ENCODE measurements around the gene KIAA0232.
"Not testable (repeated sequence)": the region's sequence is repeated elsewhere in the genome, so short reads cannot be mapped to it uniquely, and the experiment has no call there.

The KIAA0232 gene

GRCh38 chr4:6826781-6827508 is 44.4 kb downstream of the KIAA0232 start:
- intact Hi-C loops (cut with DNase I) = no loop called here

GRCh38 chr4:6829086-6829485 is 46.6 kb downstream of the KIAA0232 start:
- DNase-seq = no peak
- intact Hi-C loops (cut with DNase I) = no loop called here

More at GRCh38 chr4:6826781-6827508, 44.4 kb downstream of the KIAA0232 start:
- no peak for DNase-seq

- intact Hi-C loops (cut with DNase I) = no loop called here
Observed at GRCh38 chr4:6834867-6835266, 52.3 kb downstream of the KIAA0232 start.

GRCh38 chr4:6835616-6836015 is 53.1 kb downstream of the KIAA0232 start:
- intact Hi-C loops (cut with DNase I); DNase-seq: not testable (repeated sequence)

More at GRCh38 chr4:6834867-6835266, 52.3 kb downstream of the KIAA0232 start:
- DNase-seq = no peak

GRCh38 chr4:6837106-6837505 is 54.6 kb downstream of the KIAA0232 start:
- DNase-seq; intact Hi-C loops (cut with DNase I): not testable (repeated sequence)

- intact Hi-C loops (cut with DNase I) = no loop called here
- DNase-seq = no peak
Observed at GRCh38 chr4:6839579-6839978, 57.1 kb downstream of the KIAA0232 start.

GRCh38 chr4:6840062-6840976 is 57.8 kb downstream of the KIAA0232 start:
- DNase-seq = peak in 32 of 42 donors; percentile 7 to 73 (median 40)
- intact Hi-C loops (cut with DNase I) = no loop called here

- intact Hi-C loops (cut with DNase I) = no loop called here
- no peak for DNase-seq
Observed at GRCh38 chr4:6845027-6845426, 62.5 kb downstream of the KIAA0232 start.

- intact Hi-C loops (cut with DNase I) = no loop called here
- no peak for DNase-seq
Observed at GRCh38 chr4:6845574-6845973, 63.0 kb downstream of the KIAA0232 start.

- intact Hi-C loops (cut with DNase I) = no loop called here
- DNase-seq = no peak
Observed at GRCh38 chr4:6847178-6847577, 64.7 kb downstream of the KIAA0232 start.

GRCh38 chr4:6848717-6849305 is 66.3 kb downstream of the KIAA0232 start:
- intact Hi-C loops (cut with DNase I) = no loop called here
- DNase-seq = no peak

GRCh38 chr4:6849691-6850090 is 67.2 kb downstream of the KIAA0232 start:
- no peak for DNase-seq
- intact Hi-C loops (cut with DNase I) = no loop called here

GRCh38 chr4:6851431-6851830 is 68.9 kb downstream of the KIAA0232 start:
- no peak for DNase-seq
- intact Hi-C loops (cut with DNase I) = no loop called here

GRCh38 chr4:6851962-6852361 is 69.4 kb downstream of the KIAA0232 start:
- intact Hi-C loops (cut with DNase I) = no loop called here
- no peak for DNase-seq

GRCh38 chr4:6852582-6852981 is 70.1 kb downstream of the KIAA0232 start:
- no peak for DNase-seq
- intact Hi-C loops (cut with DNase I) = no loop called here

GRCh38 chr4:6854098-6854744 is 71.7 kb downstream of the KIAA0232 start:
- DNase-seq = no peak
- intact Hi-C loops (cut with DNase I) = no loop called here

GRCh38 chr4:6855692-6856297 is 73.3 kb downstream of the KIAA0232 start:
- no peak for DNase-seq
- intact Hi-C loops (cut with DNase I) = no loop called here

- intact Hi-C loops (cut with DNase I) = no loop called here
- DNase-seq = no peak
Observed at GRCh38 chr4:6856391-6856790, 73.9 kb downstream of the KIAA0232 start.

Data from head of caudate nucleus (tissue), 42 donors.